GM12878 (cell line): ENCODE data around the gene FPGS. TPM values are rescaled to one million over a fixed set of nuclear protein-coding genes. Genes with fewer than 3 reads are reported as not detected.

Experiments
- BCL11A ChIP-seq: IDR thresholded peaks from 2 replicates; pipeline ENCODE4 v1.6.1; 2011; ENCODE audit warnings: low read depth, low read length
- BMI1 ChIP-seq: fragments of 450-650 bp; IDR thresholded peaks from 2 replicates; pipeline ENCODE4 v1.6.1; 2016; ENCODE audit warnings: mild to moderate bottlenecking, moderate library complexity, borderline replicate concordance
- CHD2 ChIP-seq: IDR thresholded peaks from 2 replicates; pipeline ENCODE4 v1.6.1; 2011; ENCODE audit warnings: low read depth, low read length, improper control_type of control experiment, borderline replicate concordance
- CHD4 ChIP-seq: fragments of 200-600 bp; sonication (generic); IDR thresholded peaks from 2 replicates; pipeline ENCODE4 v1.6.1; 2016; ENCODE audit warnings: mild to moderate bottlenecking
- CREM ChIP-seq: IDR thresholded peaks from 2 replicates; pipeline ENCODE4 v1.6.1; 2014; ENCODE audit warnings: antibody characterized with exemption, low read depth
- ETV6 ChIP-seq, 2 experiments: fragments of 450-650 bp in 1 of 2; IDR thresholded peaks in 1 of 2; conservative IDR thresholded peaks in 1 of 2; 2 replicates each; pipeline ENCODE4 v1.6.1; 2014; ENCODE audit warnings: antibody characterized with exemption in 1 of 2, borderline replicate concordance in 1 of 2, low read depth in 1 of 2, mild to moderate bottlenecking in 1 of 2, moderate library complexity in 1 of 2
- EZH2 ChIP-seq: IDR thresholded peaks from 2 replicates; pipeline ENCODE4 v1.6.1; 2012; ENCODE audit warnings: low read depth, mild to moderate bottlenecking, control low read depth, inconsistent platforms, low read length, borderline replicate concordance; ENCODE audit not compliant: control insufficient read depth
- FOS ChIP-seq: IDR thresholded peaks from 3 replicates; pipeline ENCODE4 v1.6.1; 2011; ENCODE audit warnings: borderline replicate concordance; ENCODE audit not compliant: insufficient read length; ENCODE audit errors: extremely low read depth
- FOXK2 ChIP-seq: fragments of 450-650 bp; IDR thresholded peaks from 2 replicates; pipeline ENCODE4 v1.6.1; 2017; ENCODE audit warnings: mild to moderate bottlenecking, moderate library complexity
- FOXM1 ChIP-seq: IDR thresholded peaks from 2 replicates; pipeline ENCODE4 v1.6.1; 2012; ENCODE audit warnings: low read depth, mild to moderate bottlenecking, inconsistent platforms, low read length, moderate library complexity
- KDM1A ChIP-seq: fragments of 200-600 bp; sonication (generic); IDR thresholded peaks from 2 replicates; pipeline ENCODE4 v1.6.1; 2016; ENCODE audit warnings: borderline replicate concordance
- MXI1 ChIP-seq: fragments of 150-350 bp; IDR thresholded peaks from 2 replicates; pipeline ENCODE4 v1.6.1; 2011; ENCODE audit warnings: low read depth, mild to moderate bottlenecking, inconsistent platforms, low read length, improper control_type of control experiment
- NBN ChIP-seq: fragments of 450-650 bp; IDR thresholded peaks from 2 replicates; pipeline ENCODE4 v1.6.1; 2016
- NFYA ChIP-seq: IDR thresholded peaks from 2 replicates; pipeline ENCODE4 v1.6.1; 2011; ENCODE audit warnings: low read depth, mild to moderate bottlenecking, low read length, improper control_type of control experiment, borderline replicate concordance
- PML ChIP-seq: IDR thresholded peaks from 2 replicates; pipeline ENCODE4 v1.6.1; 2012; ENCODE audit warnings: low read length, inconsistent platforms
- POLR2AphosphoS2 ChIP-seq: IDR thresholded peaks from 2 replicates; pipeline ENCODE4 v1.6.1; 2011; ENCODE audit warnings: low read depth, mild to moderate bottlenecking, low read length, improper control_type of control experiment, moderate library complexity
- SREBF2 ChIP-seq: IDR thresholded peaks from 2 replicates; pipeline ENCODE4 v1.6.1; 2012; ENCODE audit warnings: mild to moderate bottlenecking, low read length
- TARDBP ChIP-seq: IDR thresholded peaks from 2 replicates; pipeline ENCODE4 v1.6.1; 2016; ENCODE audit warnings: borderline replicate concordance
- TCF7 ChIP-seq: IDR thresholded peaks from 2 replicates; pipeline ENCODE4 v1.6.1; 2014; ENCODE audit warnings: antibody characterized with exemption, borderline replicate concordance
- ZNF24 ChIP-seq: fragments of 450-650 bp; IDR thresholded peaks from 2 replicates; pipeline ENCODE4 v1.6.1; 2017; ENCODE audit warnings: antibody characterized with exemption, mild to moderate bottlenecking
- polyA plus RNA-seq, 11 experiments: library from polyadenylated mRNA; depleted of rRNA in 4 of 11; unstranded in 6 of 11; stranded (reverse) in 5 of 11; fragments of >200 nt; fragmentation: Nextera tagmentation in 4 of 11; fragmentation: Illumina TruSeq in 1 of 11; extraction: Ambion mirVana in 4 of 11; extraction: Trizol in 1 of 11; gene quantifications; 1 replicate in 1 of 11; 2 replicates in 10 of 11; pipeline versions ENCODE4 v1.2.1 to v1.2.3, GENCODE V29; 2011 to 2016; ENCODE audit warnings: inconsistent platforms in 2 of 11, missing spikeins in 2 of 11, low read depth in 1 of 11
- total RNA-seq, 4 experiments: library from RNA; depleted of rRNA in 3 of 4; stranded (reverse); fragments of >200 nt in 3 of 4; fragmentation: Illumina TruSeq in 1 of 4; extraction: Trizol in 1 of 4; gene quantifications; 2 replicates each; pipeline versions ENCODE4 v1.2.1 to v1.2.3, GENCODE V29; 2013 to 2021
- TF ChIP-seq, protein P1 (sequence below): fragments of 450-650 bp; IDR thresholded peaks from 2 replicates; pipeline ENCODE4 v1.6.1; 2017; ENCODE audit warnings: low read depth, mild to moderate bottlenecking, moderate library complexity
- TF ChIP-seq, protein P2 (sequence below): fragments of 450-650 bp; formaldehyde crosslinking; IDR thresholded peaks from 2 replicates; pipeline ENCODE4 v1.5.0; 2022; ENCODE audit warnings: mild to moderate bottlenecking, missing genetic modification characterization
- TF ChIP-seq, protein P3 (sequence below): fragments of 450-650 bp; IDR thresholded peaks from 2 replicates; pipeline ENCODE4 v1.6.1; 2017; ENCODE audit warnings: antibody characterized with exemption, mild to moderate bottlenecking, moderate library complexity

FPGS gene
- total and polyA plus RNA-seq, 10 of the 15 experiments (the other 5 are each of a cell fraction or from before 2014, with no cell fraction given): 1.2 to 127 (median 80.4) TPM

DNA sequence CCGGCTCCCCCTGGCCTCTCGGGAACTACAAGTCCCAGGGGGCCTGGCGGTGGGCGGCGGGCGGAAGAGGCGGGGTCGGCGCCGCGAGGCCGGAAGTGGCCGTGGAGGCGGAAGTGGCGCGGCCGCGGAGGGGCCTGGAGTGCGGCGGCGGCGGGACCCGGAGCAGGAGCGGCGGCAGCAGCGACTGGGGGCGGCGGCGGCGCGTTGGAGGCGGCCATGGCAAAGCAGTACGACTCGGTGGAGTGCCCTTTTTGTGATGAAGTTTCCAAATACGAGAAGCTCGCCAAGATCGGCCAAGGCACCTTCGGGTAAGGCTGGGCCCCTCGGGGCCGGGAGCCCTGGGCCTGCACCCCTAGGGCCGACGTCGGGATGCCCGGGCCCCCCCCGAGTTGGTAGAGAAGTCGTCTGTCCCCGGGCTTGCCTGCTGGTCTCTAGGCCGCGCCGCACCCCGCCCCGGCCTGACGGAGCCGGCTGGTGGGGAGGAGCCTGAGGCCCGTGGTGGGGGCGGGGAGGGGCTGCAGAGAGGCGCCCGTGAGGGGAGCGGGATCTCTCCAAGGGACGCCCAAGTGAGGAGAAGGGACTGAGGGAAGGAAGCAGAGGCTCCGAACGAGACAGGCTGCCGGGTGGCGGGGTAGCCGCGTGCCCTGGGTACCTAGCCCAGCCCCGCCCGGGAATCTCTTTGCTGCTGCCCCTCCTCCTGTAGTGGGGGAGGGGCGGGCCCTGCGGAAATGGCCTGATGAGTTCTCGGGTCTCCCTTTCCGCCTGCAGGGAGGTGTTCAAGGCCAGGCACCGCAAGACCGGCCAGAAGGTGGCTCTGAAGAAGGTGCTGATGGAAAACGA is 16.5 kb upstream of the FPGS start, which contains the start of gene CDK9 (continued):
- TF ChIP-seq EZH2: no peak
- TF ChIP-seq KDM1A: no peak
- TF ChIP-seq, protein P1, sequence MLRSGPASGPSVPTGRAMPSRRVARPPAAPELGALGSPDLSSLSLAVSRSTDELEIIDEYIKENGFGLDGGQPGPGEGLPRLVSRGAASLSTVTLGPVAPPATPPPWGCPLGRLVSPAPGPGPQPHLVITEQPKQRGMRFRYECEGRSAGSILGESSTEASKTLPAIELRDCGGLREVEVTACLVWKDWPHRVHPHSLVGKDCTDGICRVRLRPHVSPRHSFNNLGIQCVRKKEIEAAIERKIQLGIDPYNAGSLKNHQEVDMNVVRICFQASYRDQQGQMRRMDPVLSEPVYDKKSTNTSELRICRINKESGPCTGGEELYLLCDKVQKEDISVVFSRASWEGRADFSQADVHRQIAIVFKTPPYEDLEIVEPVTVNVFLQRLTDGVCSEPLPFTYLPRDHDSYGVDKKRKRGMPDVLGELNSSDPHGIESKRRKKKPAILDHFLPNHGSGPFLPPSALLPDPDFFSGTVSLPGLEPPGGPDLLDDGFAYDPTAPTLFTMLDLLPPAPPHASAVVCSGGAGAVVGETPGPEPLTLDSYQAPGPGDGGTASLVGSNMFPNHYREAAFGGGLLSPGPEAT: 0 out of 2 replicates have a peak, but pooled peaks have one; percentile 37
- TF ChIP-seq SREBF2: no peak
- TF ChIP-seq CHD4: no peak
- TF ChIP-seq FOS: no peak
- TF ChIP-seq, protein P2, sequence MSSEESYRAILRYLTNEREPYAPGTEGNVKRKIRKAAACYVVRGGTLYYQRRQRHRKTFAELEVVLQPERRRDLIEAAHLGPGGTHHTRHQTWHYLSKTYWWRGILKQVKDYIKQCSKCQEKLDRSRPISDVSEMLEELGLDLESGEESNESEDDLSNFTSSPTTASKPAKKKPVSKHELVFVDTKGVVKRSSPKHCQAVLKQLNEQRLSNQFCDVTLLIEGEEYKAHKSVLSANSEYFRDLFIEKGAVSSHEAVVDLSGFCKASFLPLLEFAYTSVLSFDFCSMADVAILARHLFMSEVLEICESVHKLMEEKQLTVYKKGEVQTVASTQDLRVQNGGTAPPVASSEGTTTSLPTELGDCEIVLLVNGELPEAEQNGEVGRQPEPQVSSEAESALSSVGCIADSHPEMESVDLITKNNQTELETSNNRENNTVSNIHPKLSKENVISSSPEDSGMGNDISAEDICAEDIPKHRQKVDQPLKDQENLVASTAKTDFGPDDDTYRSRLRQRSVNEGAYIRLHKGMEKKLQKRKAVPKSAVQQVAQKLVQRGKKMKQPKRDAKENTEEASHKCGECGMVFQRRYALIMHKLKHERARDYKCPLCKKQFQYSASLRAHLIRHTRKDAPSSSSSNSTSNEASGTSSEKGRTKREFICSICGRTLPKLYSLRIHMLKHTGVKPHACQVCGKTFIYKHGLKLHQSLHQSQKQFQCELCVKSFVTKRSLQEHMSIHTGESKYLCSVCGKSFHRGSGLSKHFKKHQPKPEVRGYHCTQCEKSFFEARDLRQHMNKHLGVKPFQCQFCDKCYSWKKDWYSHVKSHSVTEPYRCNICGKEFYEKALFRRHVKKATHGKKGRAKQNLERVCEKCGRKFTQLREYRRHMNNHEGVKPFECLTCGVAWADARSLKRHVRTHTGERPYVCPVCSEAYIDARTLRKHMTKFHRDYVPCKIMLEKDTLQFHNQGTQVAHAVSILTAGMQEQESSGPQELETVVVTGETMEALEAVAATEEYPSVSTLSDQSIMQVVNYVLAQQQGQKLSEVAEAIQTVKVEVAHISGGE (CRISPR knock-in tag): peak; percentile 29; the same call in 1 of the 2 replicates
- no peak for TF ChIP-seq FOXK2
- no peak for TF ChIP-seq NFYA
- peak; percentile 47; the same call in 1 of the 2 replicates for TF ChIP-seq POLR2AphosphoS2
- 0 out of 2 replicates have a peak, but pooled peaks have one; percentile 32 for TF ChIP-seq ZNF24
- TF ChIP-seq ETV6 (conservative IDR thresholded peaks at IDR 0.05 in 1 of 2, IDR thresholded peaks at IDR 0.05 in 1 of 2; ENCODE audit: borderline replicate concordance in 1 of 2, low read depth in 1 of 2): no peak
- TF ChIP-seq FOXM1: no peak
- TF ChIP-seq NBN: 0 out of 2 replicates have a peak, but pooled peaks have one; percentile 78
- peak; percentile 46; the same call in 1 of the 2 replicates for TF ChIP-seq MXI1
- TF ChIP-seq BMI1: no peak
- TF ChIP-seq CREM: peak; percentile 33; the same call in 1 of the 2 replicates
- TF ChIP-seq, protein P3, sequence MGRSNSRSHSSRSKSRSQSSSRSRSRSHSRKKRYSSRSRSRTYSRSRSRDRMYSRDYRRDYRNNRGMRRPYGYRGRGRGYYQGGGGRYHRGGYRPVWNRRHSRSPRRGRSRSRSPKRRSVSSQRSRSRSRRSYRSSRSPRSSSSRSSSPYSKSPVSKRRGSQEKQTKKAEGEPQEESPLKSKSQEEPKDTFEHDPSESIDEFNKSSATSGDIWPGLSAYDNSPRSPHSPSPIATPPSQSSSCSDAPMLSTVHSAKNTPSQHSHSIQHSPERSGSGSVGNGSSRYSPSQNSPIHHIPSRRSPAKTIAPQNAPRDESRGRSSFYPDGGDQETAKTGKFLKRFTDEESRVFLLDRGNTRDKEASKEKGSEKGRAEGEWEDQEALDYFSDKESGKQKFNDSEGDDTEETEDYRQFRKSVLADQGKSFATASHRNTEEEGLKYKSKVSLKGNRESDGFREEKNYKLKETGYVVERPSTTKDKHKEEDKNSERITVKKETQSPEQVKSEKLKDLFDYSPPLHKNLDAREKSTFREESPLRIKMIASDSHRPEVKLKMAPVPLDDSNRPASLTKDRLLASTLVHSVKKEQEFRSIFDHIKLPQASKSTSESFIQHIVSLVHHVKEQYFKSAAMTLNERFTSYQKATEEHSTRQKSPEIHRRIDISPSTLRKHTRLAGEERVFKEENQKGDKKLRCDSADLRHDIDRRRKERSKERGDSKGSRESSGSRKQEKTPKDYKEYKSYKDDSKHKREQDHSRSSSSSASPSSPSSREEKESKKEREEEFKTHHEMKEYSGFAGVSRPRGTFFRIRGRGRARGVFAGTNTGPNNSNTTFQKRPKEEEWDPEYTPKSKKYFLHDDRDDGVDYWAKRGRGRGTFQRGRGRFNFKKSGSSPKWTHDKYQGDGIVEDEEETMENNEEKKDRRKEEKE: no peak
- TF ChIP-seq TARDBP: peak; percentile 64; the same call in 1 of the 2 replicates
- TF ChIP-seq BCL11A: no peak
- TF ChIP-seq TCF7: no peak
- TF ChIP-seq PML: no peak
- TF ChIP-seq CHD2: peak; percentile 80
